ENCODE measurements around the gene ADAM22.
A peak's percentile ranks its signal among the peaks of the same experiment; 100 is the strongest.
"Not testable (repeated sequence)": the region's sequence is repeated elsewhere in the genome, so short reads cannot be mapped to it uniquely, and the experiment has no call there.

The ADAM22 gene

GRCh38 chr7:87933953-87934698, at the start of gene ADAM22:
Gene ADAM22 (plus strand): TSS chr7:87934251. CDS start chr7:87934466, 215 bp downstream.
- peak; percentile 83 for DNase-seq (ENCODE audit: low spot score)

DNA sequence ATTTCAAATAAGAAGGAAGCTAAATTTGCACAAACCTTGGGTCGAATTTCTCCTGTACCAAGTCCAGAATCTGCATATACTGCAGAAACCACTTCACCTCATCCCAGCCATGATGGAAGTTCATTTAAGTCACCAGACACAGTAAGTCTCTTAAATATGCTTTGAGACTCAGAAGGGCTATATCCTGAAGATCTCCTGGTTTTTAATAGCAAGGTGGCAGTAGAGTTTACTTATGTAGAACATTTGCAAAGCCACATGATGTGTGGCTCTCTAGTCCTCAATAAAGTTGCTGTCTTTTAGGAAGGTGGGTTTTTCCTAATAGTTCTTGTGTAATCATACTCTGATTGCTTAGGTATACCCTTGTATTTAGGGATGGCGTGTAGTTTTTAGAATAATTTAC, 49.0 kb upstream of the ADAM22 start:
- no peak for DNase-seq (ENCODE audit: low spot score)

- DNase-seq (ENCODE audit: low spot score): peak; percentile 5
Measured at GRCh38 chr7:87886875-87887274, 47.2 kb upstream of the ADAM22 start.

DNA sequence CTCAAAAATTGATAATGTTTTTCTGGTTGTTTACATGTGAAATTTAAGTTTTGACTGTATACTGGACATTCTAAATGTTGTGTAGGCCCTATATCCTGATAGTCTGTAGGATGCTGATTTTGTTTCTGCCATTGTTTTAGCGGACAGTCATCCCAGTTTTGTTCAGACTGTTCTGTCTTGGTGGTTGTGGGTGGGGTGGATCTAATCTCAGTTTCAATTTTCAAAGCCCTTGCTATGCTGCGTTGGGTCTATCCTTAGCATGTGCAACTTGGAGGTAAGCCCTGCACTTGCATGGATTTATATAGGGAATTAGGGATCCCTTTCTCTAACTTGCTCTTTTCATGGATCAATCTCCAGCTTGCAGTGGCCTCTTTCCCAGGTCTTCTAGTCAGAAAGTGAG, 38.7 kb upstream of the ADAM22 start:
- no peak for DNase-seq (ENCODE audit: low spot score)

- no peak for DNase-seq (ENCODE audit: low spot score)
Measured at GRCh38 chr7:87899255-87899654, 34.8 kb upstream of the ADAM22 start.

DNA sequence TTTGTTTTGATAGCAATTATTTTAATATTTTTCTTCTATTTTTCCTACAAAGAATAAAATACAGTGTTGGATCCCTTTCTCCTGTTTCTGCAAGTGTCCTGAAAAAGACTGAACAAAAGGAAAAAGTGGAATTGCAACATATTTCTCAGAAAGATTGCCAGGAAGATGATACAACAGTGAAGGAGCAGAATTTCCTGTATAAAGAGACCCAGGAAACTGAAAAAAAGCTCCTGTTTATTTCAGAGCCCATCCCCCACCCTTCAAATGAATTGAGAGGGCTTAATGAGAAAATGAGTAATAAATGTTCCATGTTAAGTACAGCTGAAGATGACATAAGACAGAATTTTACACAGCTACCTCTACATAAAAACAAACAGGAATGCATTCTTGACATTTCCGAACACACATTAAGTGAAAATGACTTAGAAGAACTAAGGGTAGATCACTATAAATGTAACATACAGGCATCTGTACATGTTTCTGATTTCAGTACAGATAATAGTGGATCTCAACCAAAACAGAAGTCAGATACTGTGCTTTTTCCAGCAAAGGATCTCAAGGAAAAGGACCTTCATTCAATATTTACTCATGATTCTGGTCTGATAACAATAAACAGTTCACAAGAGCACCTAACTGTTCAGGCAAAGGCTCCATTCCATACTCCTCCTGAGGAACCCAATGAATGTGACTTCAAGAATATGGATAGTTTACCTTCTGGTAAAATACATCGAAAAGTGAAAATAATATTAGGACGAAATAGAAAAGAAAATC, 26.7 kb upstream of the ADAM22 start:
- DNase-seq (ENCODE audit: low spot score): not testable (repeated sequence)

DNA sequence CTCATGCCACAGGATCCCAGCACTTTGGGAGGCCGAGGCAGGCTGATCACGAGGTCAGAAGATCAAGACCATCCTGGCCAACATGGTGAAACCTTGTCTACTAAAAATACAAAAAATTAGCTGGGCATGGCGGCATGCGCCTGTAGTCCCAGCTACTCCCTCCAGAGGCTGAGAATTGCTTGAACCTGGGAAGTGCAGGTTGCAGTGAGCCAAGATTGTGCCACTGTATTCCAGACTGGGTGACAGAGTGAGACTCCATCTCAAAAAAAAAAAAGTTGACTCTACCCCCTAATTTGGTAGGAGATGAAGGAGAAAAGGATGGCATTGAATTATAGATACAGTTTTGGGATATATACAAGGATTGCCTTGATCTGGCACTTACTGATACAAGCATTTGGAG, 25.2 kb upstream of the ADAM22 start:
- not testable (repeated sequence) for DNase-seq (ENCODE audit: low spot score)

DNA sequence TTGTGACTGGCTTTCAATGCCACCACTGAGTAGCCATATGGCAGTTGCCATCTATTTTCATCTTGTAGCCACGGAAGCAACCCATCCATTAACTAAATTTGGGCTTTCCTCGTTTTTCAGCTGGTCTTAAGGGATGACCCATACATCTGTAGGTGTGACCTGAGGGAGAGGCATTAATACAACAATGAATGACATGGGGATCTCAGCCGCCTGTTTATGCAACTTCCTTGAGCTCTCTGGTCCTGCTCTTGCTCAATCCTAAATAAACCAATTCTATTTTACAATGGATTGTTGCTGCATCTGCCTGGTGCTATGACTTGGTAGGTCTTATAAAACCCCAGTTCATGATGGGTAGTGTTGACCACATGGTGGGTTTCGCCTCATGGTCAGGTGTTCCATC, 21.9 kb upstream of the ADAM22 start:
- DNase-seq (ENCODE audit: low spot score): no peak

GRCh38 chr7:87918740-87919139, 15.3 kb upstream of the ADAM22 start:
- DNase-seq (ENCODE audit: low spot score): no peak

DNA sequence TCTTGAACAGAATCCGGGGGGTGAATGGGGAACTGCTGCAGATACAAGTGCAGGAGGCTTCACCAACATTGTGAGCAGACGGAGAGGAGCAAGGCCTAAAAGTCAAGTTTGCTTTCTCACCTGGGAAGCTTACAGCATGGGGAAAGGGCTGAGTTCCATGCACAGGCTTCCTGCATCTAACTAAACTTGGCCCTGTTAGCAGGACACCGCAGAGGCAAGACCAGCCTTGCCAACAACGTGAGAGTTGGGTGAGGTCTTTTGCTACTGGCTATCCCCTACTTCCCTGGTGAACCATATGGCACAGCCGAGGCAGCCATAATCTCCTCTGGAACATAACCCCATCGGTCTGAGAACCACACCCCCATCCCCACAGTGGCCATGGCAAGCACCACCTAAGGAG, 14.2 kb upstream of the ADAM22 start:
- no peak for DNase-seq (ENCODE audit: low spot score)

GRCh38 chr7:87920578-87920977, 13.5 kb upstream of the ADAM22 start:
- no peak for DNase-seq (ENCODE audit: low spot score)

GRCh38 chr7:87922759-87923395, 11.2 kb upstream of the ADAM22 start:
- not testable (repeated sequence) for DNase-seq (ENCODE audit: low spot score)

GRCh38 chr7:87926581-87927461, 7.2 kb upstream of the ADAM22 start:
- no peak for DNase-seq (ENCODE audit: low spot score)

GRCh38 chr7:87933605-87933952, 472 bp upstream of the ADAM22 start:
- DNase-seq (ENCODE audit: low spot score): no peak

- DNase-seq (ENCODE audit: low spot score): peak; percentile 23
Measured at GRCh38 chr7:87934699-87935383, 790 bp downstream of the ADAM22 start.

- DNase-seq (ENCODE audit: low spot score): no peak
Measured at GRCh38 chr7:87935384-87935706, 1.3 kb downstream of the ADAM22 start.

DNA sequence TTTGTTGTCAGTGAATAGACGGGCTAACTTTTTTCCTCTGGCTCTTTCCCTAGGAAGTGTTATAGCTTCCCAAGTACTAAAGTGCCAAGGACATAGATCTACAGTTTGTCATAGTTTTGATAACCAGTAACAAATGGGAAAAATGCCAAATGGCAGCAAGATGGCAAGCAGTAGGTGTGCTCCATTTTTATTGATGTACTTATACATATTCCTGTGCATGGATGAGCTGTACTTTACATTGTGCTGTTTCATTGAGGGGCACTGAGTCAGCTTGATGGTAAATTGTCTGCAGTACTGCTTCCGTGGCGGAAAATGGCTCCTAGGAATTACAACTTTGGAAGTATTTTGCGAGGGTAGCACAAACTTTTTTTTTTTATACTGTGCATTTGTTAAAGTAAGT, 7.1 kb downstream of the ADAM22 start:
- DNase-seq (ENCODE audit: low spot score): no peak

GRCh38 chr7:87944547-87944946, 10.5 kb downstream of the ADAM22 start:
- no peak for DNase-seq (ENCODE audit: low spot score)

DNA sequence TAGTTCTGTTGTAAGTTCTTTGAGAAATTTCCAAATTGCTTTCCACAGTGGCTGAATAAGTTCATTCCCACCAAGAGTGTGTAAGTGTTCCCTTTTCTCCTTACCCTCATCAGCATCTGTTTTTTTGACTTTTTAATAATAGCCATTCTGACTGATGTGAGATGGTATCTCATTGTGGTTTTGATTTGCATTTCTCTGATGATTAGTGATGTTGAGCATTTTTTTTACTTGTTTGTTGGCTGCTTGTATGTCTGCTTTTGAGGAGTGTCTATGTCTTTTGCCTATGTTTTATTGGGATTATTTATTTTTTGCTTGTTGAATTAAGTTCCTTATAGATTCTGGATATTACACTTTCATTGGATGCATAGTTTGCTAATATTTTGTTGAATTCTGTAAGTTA, 11.9 kb downstream of the ADAM22 start:
- not testable (repeated sequence) for DNase-seq (ENCODE audit: low spot score)

DNA sequence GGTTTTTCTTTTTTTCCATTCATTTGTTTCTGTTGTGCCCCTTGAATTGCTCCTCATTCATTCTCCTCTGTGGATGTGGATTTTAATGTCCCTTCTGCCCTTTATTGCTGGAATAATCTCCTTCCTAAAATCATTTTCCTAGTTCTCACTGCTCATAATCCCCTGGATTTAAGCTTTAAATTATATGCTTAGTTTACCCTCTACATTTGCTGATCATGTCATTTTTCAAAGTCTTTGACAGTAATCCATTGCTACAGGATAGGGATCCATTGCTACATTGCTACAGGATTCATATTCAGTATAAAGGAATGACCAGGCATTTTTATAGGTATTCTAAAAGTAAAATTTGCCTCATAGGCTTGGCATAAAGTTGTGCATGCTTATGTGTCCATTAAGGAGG, 14.3 kb downstream of the ADAM22 start:
- DNase-seq (ENCODE audit: low spot score): no peak

DNA sequence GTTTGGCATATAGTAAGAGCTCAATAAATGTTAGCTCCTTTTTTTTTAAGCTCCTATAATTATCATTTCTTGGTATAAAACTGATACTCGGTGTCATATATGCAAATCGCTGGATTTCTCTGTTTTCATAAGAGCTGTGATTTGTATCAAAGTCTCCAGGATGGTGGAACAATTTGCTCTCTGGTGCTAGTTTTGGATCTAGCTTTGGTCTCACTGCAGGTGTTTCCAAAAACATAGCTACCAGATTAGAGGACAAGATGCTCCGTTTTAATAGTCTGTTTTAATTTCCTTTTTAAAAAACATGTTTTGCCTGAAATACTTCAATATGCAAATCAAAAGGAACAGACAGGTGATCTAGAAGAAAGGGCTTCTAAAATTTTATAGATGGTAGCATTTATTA, 25.3 kb downstream of the ADAM22 start:
- no peak for DNase-seq (ENCODE audit: low spot score)

DNA sequence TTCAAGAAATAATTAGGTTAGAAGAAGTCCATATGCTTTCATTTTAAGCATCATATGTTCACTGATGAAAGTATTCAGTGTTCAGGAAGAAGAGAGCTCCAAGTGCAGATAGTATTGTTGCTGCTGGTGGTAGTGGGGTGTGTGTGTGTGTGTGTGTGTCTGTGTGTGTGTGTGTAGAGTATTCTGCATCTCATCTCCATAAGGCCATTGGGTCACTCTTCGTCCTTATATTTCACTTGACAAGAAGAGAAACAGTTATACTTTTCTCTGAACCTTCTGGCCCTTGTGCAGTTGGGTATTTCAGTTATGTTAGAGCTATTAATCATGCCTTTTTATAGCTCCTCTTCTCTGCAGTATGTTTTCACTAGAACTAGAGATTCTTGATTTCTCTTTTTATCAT, 26.2 kb downstream of the ADAM22 start:
- DNase-seq (ENCODE audit: low spot score): no peak
